Keratinocyte (primary cell): ENCODE measurements around the gene MUC5B.

ENCODE experiments used
- EZH2 ChIP-seq: IDR thresholded peaks from one replicate; pipeline ENCODE4 v1.6.1; 2012; ENCODE audit warnings: inconsistent platforms, mild to moderate bottlenecking, low read length, moderate library complexity
- TF ChIP-seq, protein P1 (sequence below), 3 experiments: IDR thresholded peaks in 1 of 3; conservative IDR thresholded peaks in 1 of 3; optimal IDR thresholded peaks in 1 of 3; 2 replicates in 2 of 3; 3 replicates in 1 of 3; pipeline versions ENCODE3 to v1.5.1; 2011; ENCODE audit warnings: low read length in 3 of 3, mild to moderate bottlenecking in 3 of 3, moderate library complexity in 2 of 3, control low read depth in 1 of 3, inconsistent platforms in 1 of 3; ENCODE audit not compliant: insufficient read depth in 2 of 3; ENCODE audit errors: extremely low read depth in 1 of 3

DNA sequence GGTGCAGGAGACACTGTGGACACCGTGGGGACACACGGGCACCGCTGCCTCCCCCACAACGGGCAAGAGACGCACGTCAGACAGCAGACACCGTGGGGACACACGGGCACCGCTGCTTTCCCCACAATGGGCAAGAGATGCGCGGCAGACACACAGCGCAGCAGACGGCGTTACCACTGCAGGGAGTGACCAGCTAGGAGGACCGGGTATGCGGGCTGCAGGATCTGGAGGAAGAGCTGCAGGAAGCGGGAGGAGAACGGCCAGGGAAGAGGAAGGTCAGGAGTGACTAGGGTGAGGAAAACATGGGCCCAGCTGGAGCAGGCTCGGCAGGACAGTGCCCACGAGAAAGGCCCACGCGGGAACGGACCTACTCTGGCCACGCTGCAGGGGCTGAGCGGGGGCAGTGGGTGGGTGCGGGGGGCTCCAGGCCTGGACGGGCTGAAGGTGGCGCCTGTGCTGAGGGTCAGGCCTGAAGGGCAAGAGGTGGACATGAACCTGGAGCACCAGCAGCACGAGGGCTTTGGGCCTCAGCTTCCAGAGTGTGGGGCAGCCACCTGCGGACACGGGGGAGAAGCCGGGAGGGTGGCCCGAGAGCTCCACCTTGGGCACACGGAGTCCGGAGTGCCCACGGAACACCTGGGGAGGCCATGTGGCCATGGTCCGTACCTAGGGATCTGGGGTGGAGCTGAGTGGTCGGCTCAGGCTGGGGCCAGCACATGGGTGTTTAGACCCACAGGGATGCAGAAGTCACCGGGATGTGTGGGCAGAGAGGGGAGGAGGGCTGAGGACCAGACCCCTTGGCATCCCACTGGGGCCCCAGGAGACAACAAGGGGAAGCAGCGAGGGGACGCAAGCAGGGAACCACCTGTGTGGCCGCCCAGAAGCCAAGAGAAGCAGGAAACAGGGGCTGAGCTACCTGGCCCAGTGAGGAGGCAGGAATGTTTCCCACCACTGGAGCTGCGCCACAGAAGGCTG is 70.1 kb downstream of the MUC5B start:
- no peak for TF ChIP-seq EZH2
- TF ChIP-seq, protein P1, sequence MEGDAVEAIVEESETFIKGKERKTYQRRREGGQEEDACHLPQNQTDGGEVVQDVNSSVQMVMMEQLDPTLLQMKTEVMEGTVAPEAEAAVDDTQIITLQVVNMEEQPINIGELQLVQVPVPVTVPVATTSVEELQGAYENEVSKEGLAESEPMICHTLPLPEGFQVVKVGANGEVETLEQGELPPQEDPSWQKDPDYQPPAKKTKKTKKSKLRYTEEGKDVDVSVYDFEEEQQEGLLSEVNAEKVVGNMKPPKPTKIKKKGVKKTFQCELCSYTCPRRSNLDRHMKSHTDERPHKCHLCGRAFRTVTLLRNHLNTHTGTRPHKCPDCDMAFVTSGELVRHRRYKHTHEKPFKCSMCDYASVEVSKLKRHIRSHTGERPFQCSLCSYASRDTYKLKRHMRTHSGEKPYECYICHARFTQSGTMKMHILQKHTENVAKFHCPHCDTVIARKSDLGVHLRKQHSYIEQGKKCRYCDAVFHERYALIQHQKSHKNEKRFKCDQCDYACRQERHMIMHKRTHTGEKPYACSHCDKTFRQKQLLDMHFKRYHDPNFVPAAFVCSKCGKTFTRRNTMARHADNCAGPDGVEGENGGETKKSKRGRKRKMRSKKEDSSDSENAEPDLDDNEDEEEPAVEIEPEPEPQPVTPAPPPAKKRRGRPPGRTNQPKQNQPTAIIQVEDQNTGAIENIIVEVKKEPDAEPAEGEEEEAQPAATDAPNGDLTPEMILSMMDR (optimal IDR thresholded peaks at IDR 0.05 in 1 of 3, IDR thresholded peaks at IDR 0.05 in 1 of 3, conservative IDR thresholded peaks at IDR 0.05 in 1 of 3; ENCODE audit: extremely low read depth in 1 of 3, insufficient read depth in 2 of 3, low read length in 3 of 3) = no peak
